ENCODE data around the gene CCL28.
A peak's percentile ranks its signal among the peaks of the same experiment; 100 is the strongest.

GRCh38 chr5:43422143-43422542, 10.0 kb upstream of the CCL28 start:
- TF ChIP-seq CTCF (IDR thresholded peaks at IDR 0.05), result no peak
- no peak for TF ChIP-seq POLR2A (IDR thresholded peaks at IDR 0.05)
- peak in 2 of 3 donors; percentile 10 to 80 for TF ChIP-seq POLR2AphosphoS5 (IDR thresholded peaks at IDR 0.05)
